Breast epithelium (tissue), 4 donors: ENCODE results near the gene FBXW8. TPM values are rescaled to one million over a fixed set of nuclear protein-coding genes. Genes with fewer than 3 reads are reported as not detected.

Source experiments
- DNase-seq, 2 donors: peaks; one replicate each; pipeline ENCODE4 v3.0.0-alpha.2; 2019; ENCODE audit warnings: low spot score in 2 of 2
- H3K27ac ChIP-seq, 2 donors: fragments of 200-600 bp; sonication (generic) in 1 of 2; one replicate each; pipeline ENCODE4 v1.5.1; 2016 to 2019; ENCODE audit warnings: mild to moderate bottlenecking in 1 of 2
- H3K27me3 ChIP-seq, 2 donors: fragments of 200-600 bp; sonication (generic) in 1 of 2; one replicate each; pipeline versions ENCODE4 v1.5.1 to v1.6.0; 2017 to 2019; ENCODE audit warnings: control low read depth in 1 of 2, mild to moderate bottlenecking in 1 of 2
- H3K36me3 ChIP-seq: fragments of 200-600 bp; one replicate; pipeline ENCODE4 v1.5.1; 2019
- H3K4me1 ChIP-seq, 2 donors: fragments of 200-600 bp; sonication (generic); one replicate each; pipeline ENCODE4 v1.5.1; 2016 to 2019; ENCODE audit warnings: control low read depth in 1 of 2
- H3K4me3 ChIP-seq, 3 donors: fragments of 200-600 bp; sonication (generic); 1 replicate in 2 of 3; 2 replicates in 1 of 3; pipeline ENCODE4 v1.5.1; 2016 to 2019; ENCODE audit warnings: mild to moderate bottlenecking in 3 of 3, moderate library complexity in 2 of 3
- H3K9me3 ChIP-seq, 2 donors: fragments of 200-600 bp; sonication (generic) in 1 of 2; one replicate each; pipeline ENCODE4 v1.5.1; 2016 to 2019; ENCODE audit warnings: control low read depth in 1 of 2
- POLR2A ChIP-seq: fragments of 450-650 bp; IDR thresholded peaks from one replicate; pipeline ENCODE4 v1.6.1; 2016; ENCODE audit warnings: antibody characterized with exemption, mild to moderate bottlenecking, moderate library complexity
- POLR2AphosphoS5 ChIP-seq, 3 donors: sonication (generic); formaldehyde crosslinking; IDR thresholded peaks; one replicate each; pipeline ENCODE4 v1.6.1; 2017; ENCODE audit warnings: antibody characterized with exemption in 3 of 3
- intact Hi-C: fragments of 100-400 bp; cut with DNase I; formaldehyde crosslinking; loops from one replicate; pipeline ENCODE4 v1.15.1; 2023; ENCODE audit warnings: low total_unique reads
- total RNA-seq, 3 donors: library from RNA; depleted of rRNA; stranded (reverse); fragments of >200 nt; gene quantifications; one replicate each; pipeline ENCODE4 v1.1.0, GENCODE V29; 2016
- TF ChIP-seq, protein P1 (sequence below), 3 donors: fragments of 450-650 bp; IDR thresholded peaks; one replicate each; pipeline ENCODE4 v1.5.1; 2016 to 2017; ENCODE audit warnings: antibody characterized with exemption in 3 of 3, mild to moderate bottlenecking in 3 of 3, moderate library complexity in 3 of 3

Gene FBXW8
- total RNA-seq, 3 donors from 2014 or later: 14.9 to 22.3 (median 16.4) TPM

DNA sequence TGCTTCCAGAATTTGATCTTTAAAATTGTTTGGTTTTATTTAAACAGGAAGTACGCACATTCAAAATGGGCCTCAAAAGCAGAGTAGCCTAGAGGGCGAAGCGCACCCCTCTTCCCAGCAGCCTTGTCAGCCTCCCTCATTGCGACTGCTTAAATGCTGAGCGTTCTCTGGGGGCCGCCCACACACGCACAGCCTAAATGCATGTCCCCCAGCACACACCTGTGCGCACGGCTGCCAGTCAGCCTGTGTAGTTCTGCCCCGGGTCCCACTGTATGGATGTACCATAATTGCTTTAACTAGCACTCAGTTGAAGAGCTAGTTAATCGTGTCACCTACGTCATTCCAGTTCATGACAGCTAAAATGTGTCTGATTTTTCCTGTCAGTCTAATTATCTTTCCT is 109.1 kb downstream of the FBXW8 start:
- H3K27ac ChIP-seq: no peak overlapping the region
- H3K27me3 ChIP-seq: no peaks in the 10 kb centered on the region
- H3K9me3 ChIP-seq: peaks cover 0 to 3% of the 10 kb centered on the region in 2 donors
- H3K4me3 ChIP-seq: no peak overlapping the region
- TF ChIP-seq, protein P1, sequence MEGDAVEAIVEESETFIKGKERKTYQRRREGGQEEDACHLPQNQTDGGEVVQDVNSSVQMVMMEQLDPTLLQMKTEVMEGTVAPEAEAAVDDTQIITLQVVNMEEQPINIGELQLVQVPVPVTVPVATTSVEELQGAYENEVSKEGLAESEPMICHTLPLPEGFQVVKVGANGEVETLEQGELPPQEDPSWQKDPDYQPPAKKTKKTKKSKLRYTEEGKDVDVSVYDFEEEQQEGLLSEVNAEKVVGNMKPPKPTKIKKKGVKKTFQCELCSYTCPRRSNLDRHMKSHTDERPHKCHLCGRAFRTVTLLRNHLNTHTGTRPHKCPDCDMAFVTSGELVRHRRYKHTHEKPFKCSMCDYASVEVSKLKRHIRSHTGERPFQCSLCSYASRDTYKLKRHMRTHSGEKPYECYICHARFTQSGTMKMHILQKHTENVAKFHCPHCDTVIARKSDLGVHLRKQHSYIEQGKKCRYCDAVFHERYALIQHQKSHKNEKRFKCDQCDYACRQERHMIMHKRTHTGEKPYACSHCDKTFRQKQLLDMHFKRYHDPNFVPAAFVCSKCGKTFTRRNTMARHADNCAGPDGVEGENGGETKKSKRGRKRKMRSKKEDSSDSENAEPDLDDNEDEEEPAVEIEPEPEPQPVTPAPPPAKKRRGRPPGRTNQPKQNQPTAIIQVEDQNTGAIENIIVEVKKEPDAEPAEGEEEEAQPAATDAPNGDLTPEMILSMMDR (IDR thresholded peaks at IDR 0.05): no peak
- TF ChIP-seq POLR2A: no peak
- TF ChIP-seq POLR2AphosphoS5 (IDR thresholded peaks at IDR 0.05): no peak
- no peaks in the 10 kb centered on the region for H3K4me1 ChIP-seq
- DNase-seq: no peak
- intact Hi-C loops: no loop called here
- H3K36me3 ChIP-seq: no peaks in the 10 kb centered on the region

DNA sequence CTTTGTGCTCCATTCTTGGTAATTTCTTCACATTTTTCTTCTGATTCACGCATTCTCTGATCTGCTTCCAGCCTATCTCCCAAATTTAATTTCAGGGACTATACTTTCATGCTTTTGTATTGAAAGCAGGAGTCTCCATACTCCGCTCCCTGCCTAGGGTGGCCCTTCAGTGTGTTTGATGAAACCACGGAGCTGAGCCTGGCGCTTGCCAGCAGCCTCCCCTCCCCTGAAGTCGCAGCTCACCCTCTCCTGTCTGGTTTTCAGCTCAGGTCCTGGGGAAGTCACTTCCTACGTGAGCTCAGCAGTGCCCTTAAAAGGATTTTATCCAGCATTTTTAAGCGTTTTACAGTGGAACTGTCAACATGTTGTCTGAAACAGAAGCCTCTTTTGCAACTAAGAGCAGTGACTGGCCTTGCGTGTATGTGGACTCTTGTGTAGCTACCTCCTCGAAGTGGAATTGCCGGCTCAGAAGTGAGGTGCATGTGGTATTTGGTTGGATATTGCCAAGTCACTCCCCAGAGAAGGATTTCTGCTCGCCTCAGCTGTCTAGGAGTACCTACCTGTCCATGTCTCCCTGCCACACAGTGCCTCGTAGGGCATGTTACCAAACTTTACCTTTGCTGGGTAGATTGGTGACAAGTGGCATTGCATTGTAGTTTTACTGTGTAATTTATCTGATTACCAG is 109.9 kb downstream of the FBXW8 start:
- Histone ChIP-seq H3K4me3 (no peak overlapping the region), H3K27ac (no peak overlapping the region), H3K27me3 (no peaks in the 10 kb centered on the region), H3K4me1 (peaks cover 0 to 1% of the 10 kb centered on the region in 2 donors), H3K36me3 (no peaks in the 10 kb centered on the region), H3K9me3 (no peaks in the 10 kb centered on the region)
- intact Hi-C loops: no loop called here
- TF ChIP-seq POLR2A: no peak
- TF ChIP-seq, protein P1 (IDR thresholded peaks at IDR 0.05): no peak
- no peak for TF ChIP-seq POLR2AphosphoS5 (IDR thresholded peaks at IDR 0.05)
- no peak for DNase-seq

GRCh38 chr12:117022465-117022864 is 111.7 kb downstream of the FBXW8 start:
- Histone ChIP-seq H3K4me3 (no peak overlapping the region), H3K27me3 (no peaks in the 10 kb centered on the region), H3K9me3 (no peaks in the 10 kb centered on the region), H3K4me1 (peaks cover 0 to 4% of the 10 kb centered on the region in 2 donors), H3K27ac (no peak overlapping the region), H3K36me3 (no peaks in the 10 kb centered on the region)
- no peak for TF ChIP-seq POLR2AphosphoS5 (IDR thresholded peaks at IDR 0.05)
- no peak for DNase-seq
- intact Hi-C loops: no loop called here

DNA sequence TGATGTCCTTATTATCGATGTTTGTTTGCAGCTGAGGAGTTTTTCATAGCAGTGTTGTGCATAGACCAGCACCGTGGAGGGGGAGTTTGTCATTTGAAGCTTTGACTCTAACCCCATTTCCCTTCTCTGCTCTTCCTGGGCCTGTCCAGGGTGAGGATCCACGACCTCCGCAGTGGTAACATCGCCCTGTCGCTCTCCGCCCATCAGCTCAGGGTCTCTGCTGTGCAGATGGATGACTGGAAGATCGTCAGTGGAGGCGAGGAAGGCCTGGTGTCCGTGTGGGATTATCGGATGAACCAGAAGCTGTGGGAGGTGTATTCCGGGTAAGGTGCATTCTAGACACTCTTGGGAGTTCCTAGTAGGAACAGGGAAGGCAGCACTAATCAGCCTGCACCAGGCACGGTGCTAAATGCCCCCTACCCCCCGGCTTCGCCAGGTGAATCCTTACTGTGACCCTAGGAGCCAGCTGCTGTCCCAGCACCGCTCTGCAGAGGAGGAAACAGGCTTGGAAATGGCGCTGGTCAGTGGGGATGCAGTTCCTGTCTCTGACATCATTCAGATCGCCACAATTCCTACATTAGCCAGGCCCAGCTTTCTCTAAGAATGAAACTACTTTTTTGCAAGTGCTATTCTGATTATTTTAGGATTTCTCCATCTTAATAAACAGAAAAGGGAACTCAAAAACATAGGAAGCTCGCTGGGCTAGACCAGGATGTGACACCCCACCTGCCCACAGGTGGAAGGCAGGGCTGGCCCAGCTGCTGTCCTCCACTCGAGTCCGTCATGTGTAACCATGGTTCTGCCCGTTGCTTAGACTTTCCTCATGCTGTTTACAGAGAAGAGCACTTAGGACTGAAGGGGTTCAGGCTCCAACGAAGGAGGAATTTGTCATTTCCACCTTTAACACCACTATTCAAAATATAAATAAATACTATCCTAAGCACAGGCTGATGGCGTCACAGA is 113.5 kb downstream of the FBXW8 start:
- Histone ChIP-seq H3K4me1 (peaks cover 0 to 4% of the 10 kb centered on the region in 2 donors), H3K4me3 (no peak overlapping the region), H3K27me3 (no peaks in the 10 kb centered on the region), H3K36me3 (no peaks in the 10 kb centered on the region), H3K27ac (no peak overlapping the region), H3K9me3 (no peaks in the 10 kb centered on the region)
- no peak for TF ChIP-seq POLR2AphosphoS5 (IDR thresholded peaks at IDR 0.05)
- TF ChIP-seq POLR2A: no peak
- TF ChIP-seq, protein P1 (IDR thresholded peaks at IDR 0.05): no peak
- no peak for DNase-seq
- intact Hi-C loops: no loop called here

- Histone ChIP-seq H3K9me3 (no peaks in the 10 kb centered on the region), H3K36me3 (no peaks in the 10 kb centered on the region), H3K27me3 (no peaks in the 10 kb centered on the region), H3K4me3 (no peak overlapping the region), H3K27ac (peak overlapping the region; percentile 41 to 56), H3K4me1 (peaks cover 0 to 4% of the 10 kb centered on the region in 2 donors)
- TF ChIP-seq, protein P1 (IDR thresholded peaks at IDR 0.05): no peak
- no peak for TF ChIP-seq POLR2A
- no peak for TF ChIP-seq POLR2AphosphoS5 (IDR thresholded peaks at IDR 0.05)
- intact Hi-C loops: no loop called here
- peak in 1 of 2 donors; percentile 14 for DNase-seq
These were observed 114.3 kb downstream of the FBXW8 start for GRCh38 chr12:117024961-117025480.
